ENCODE measurements around the gene MRPL37. TPM values are rescaled to one million over a fixed set of nuclear protein-coding genes. Genes with fewer than 3 reads are reported as not detected.

Gene MRPL37
- total and polyA plus RNA-seq, 2 donors from 2014 or later: 47.4 to 114 TPM

DNA sequence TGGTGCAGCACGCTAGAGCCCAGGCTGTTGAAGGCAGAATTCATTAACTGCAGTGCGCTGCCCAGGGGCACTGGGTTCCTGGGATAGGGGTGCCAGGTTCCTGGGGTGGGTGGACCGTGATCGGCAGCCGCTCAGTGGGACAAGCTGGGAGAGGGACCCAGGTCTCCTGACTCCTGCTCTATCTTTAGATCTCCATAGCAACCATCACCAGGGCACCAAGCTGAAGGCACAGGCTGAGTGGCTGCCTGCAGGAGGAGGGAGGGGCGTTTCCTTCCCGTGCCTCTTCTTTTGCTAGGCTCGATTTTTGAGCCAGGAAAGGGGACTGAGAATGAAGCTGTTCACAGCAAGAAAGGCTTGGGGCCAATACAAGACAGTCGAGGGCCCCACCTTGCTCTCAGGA lies 26.3 kb upstream of the MRPL37 start:
- FAIRE-seq (no peak), DNase-seq (peak in 1 of 5 donors; percentile 50)
- Histone ChIP-seq H3K27ac (ENCODE audit: low read depth in 2 of 2, low read length in 2 of 2) (peak overlapping the region in 1 of 2 donors; percentile 17), H3K9me3 (ENCODE audit: control insufficient read depth in 2 of 3, insufficient read depth in 1 of 3, low read length in 3 of 3) (no peaks in the 10 kb centered on the region), H3K36me3 (ENCODE audit: control insufficient read depth in 2 of 3, insufficient read depth in 3 of 3, low read length in 3 of 3) (peaks cover 0 to 2% (median 0%) of the 10 kb centered on the region in 3 donors), H3K4me3 (ENCODE audit: low read length in 3 of 3) (no peak overlapping the region), H3K9ac (ENCODE audit: low read length in 3 of 3) (no peak overlapping the region), H3K4me1 (ENCODE audit: control insufficient read depth in 2 of 3, insufficient read depth in 2 of 3, low read depth in 1 of 3, low read length in 3 of 3) (peaks cover 0 to 17% (median 13%) of the 10 kb centered on the region in 3 donors), H3K27me3 (ENCODE audit: control insufficient read depth, insufficient read depth, low read length) (no peaks in the 10 kb centered on the region)
- intact Hi-C loops (cut with DNase I): no loop called here
- TF ChIP-seq, protein P1, sequence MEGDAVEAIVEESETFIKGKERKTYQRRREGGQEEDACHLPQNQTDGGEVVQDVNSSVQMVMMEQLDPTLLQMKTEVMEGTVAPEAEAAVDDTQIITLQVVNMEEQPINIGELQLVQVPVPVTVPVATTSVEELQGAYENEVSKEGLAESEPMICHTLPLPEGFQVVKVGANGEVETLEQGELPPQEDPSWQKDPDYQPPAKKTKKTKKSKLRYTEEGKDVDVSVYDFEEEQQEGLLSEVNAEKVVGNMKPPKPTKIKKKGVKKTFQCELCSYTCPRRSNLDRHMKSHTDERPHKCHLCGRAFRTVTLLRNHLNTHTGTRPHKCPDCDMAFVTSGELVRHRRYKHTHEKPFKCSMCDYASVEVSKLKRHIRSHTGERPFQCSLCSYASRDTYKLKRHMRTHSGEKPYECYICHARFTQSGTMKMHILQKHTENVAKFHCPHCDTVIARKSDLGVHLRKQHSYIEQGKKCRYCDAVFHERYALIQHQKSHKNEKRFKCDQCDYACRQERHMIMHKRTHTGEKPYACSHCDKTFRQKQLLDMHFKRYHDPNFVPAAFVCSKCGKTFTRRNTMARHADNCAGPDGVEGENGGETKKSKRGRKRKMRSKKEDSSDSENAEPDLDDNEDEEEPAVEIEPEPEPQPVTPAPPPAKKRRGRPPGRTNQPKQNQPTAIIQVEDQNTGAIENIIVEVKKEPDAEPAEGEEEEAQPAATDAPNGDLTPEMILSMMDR (IDR thresholded peaks at IDR 0.05; ENCODE audit: borderline replicate concordance, extremely low read depth, insufficient read depth): no peak

DNA sequence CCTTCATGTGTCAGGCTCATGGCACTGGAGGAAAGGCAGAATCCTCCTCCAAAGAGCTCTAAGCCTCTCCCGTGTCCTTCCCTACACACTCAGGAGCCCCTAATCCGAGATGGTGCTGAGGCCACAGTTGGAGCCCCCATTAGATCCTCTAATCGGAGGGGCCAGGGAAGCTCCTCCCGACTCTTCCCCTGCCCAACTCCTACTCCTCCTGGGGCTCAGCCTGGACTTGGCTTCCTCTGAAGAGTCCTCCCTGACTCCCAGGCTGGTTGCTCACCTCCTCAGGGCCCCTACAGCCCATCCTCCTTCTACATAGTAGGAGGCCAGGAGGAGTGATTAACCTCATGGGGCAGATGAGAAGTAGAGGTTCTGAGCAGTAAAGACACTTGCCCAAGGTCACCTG lies 25.9 kb upstream of the MRPL37 start:
- intact Hi-C loops (cut with DNase I): no loop called here
- Histone ChIP-seq H3K27ac (ENCODE audit: low read depth in 2 of 2, low read length in 2 of 2) (peak overlapping the region in 1 of 2 donors; percentile 17), H3K4me3 (ENCODE audit: low read length in 3 of 3) (no peak overlapping the region), H3K9me3 (ENCODE audit: control insufficient read depth in 2 of 3, insufficient read depth in 1 of 3, low read length in 3 of 3) (no peaks in the 10 kb centered on the region), H3K27me3 (ENCODE audit: control insufficient read depth, insufficient read depth, low read length) (no peaks in the 10 kb centered on the region), H3K4me1 (ENCODE audit: control insufficient read depth in 2 of 3, insufficient read depth in 2 of 3, low read depth in 1 of 3, low read length in 3 of 3) (peaks cover 0 to 17% (median 13%) of the 10 kb centered on the region in 3 donors), H3K9ac (ENCODE audit: low read length in 3 of 3) (no peak overlapping the region), H3K36me3 (ENCODE audit: control insufficient read depth in 2 of 3, insufficient read depth in 3 of 3, low read length in 3 of 3) (peaks cover 0 to 5% (median 0%) of the 10 kb centered on the region in 3 donors)
- TF ChIP-seq, protein P1 (IDR thresholded peaks at IDR 0.05; ENCODE audit: borderline replicate concordance, extremely low read depth, insufficient read depth): no peak
- DNase-seq (no peak), FAIRE-seq (no peak)

DNA sequence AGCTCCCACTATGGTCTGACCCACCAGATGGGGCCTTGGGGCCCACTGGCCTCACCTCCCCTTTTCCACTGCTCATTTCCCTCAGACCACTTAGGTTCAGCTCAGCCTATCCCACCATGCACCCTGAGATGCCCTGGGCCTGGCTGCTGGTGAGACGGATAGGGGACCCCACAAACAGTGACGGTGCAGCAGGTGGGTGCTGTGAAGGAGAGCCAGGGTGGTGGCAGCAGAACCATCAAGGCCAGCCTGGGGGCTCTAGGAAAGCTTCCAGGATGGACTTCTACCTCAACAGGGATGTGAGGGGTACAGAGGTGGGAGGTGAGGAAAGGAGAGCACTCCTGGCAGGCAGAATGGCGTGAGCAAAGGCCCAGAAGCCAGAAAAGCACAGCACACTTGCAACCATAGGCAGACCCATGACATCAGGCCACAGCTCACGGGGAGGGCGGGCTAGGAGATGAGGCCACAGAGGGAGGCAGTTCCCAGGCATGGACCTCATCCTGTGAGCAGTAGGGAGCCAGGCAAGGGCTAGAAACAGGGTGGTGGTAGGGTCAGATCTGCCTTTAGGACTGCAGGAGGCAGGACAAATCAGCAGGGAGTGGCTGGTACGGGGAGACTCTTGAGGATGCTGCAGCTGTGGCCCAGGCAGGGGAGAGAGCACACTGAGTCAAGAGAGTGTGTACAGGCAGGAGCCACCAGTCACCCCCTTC lies 23.2 kb upstream of the MRPL37 start:
- TF ChIP-seq, protein P1 (IDR thresholded peaks at IDR 0.05; ENCODE audit: borderline replicate concordance, extremely low read depth, insufficient read depth): no peak
- DNase-seq: peak in 1 of 5 donors; percentile 40
- H3K9ac ChIP-seq (ENCODE audit: low read length in 3 of 3): no peak overlapping the region
- H3K27me3 ChIP-seq (ENCODE audit: control insufficient read depth, insufficient read depth, low read length): no peaks in the 10 kb centered on the region
- peaks cover 0 to 5% (median 0%) of the 10 kb centered on the region in 3 donors for H3K36me3 ChIP-seq (ENCODE audit: control insufficient read depth in 2 of 3, insufficient read depth in 3 of 3, low read length in 3 of 3)
- H3K27ac ChIP-seq (ENCODE audit: low read depth in 2 of 2, low read length in 2 of 2): no peak overlapping the region
- intact Hi-C loops (cut with DNase I): no loop called here
- peaks cover 0 to 17% (median 13%) of the 10 kb centered on the region in 3 donors for H3K4me1 ChIP-seq (ENCODE audit: control insufficient read depth in 2 of 3, insufficient read depth in 2 of 3, low read depth in 1 of 3, low read length in 3 of 3)
- H3K4me3 ChIP-seq (ENCODE audit: low read length in 3 of 3): no peak overlapping the region
- no peak for FAIRE-seq
- no peaks in the 10 kb centered on the region for H3K9me3 ChIP-seq (ENCODE audit: control insufficient read depth in 2 of 3, insufficient read depth in 1 of 3, low read length in 3 of 3)

All from kidney (tissue), 14 donors.